AG04449 (cell line): Measurements from ENCODE around the gene LRP1.

Source experiments
- CTCF ChIA-PET: fragments of 350-600 bp; formaldehyde crosslinking; extraction: SDS; loops from one replicate; lab custom pipeline; 2021; ENCODE audit warnings: antibody characterized with exemption; lab: Yijun Ruan, JAX
- POLR2A ChIA-PET: fragments of 400-600, 350-600 bp; formaldehyde crosslinking; extraction: SDS; loops from one replicate; lab custom pipeline; 2020; ENCODE audit warnings: antibody characterized with exemption, inconsistent platforms; lab: Yijun Ruan, JAX
- DNase-seq: peaks from one replicate; pipeline ENCODE4 v3.0.0-alpha.2; 2010; ENCODE audit warnings: low read depth, low spot score
- H3K4me3 ChIP-seq: 2 replicates; pipeline ENCODE4 v1.5.1; 2011; ENCODE audit warnings: low read depth, mild to moderate bottlenecking, control low read depth, low read length
- CTCF ChIP-seq: IDR thresholded peaks from one replicate; pipeline ENCODE4 v1.5.1; 2011; ENCODE audit warnings: mild to moderate bottlenecking, moderate library complexity, low read length, control low read depth, inconsistent platforms; ENCODE audit not compliant: insufficient read depth; ENCODE audit errors: missing control alignments

LRP1 gene

GRCh38 chr12:57215668-57216013, 87.4 kb downstream of the LRP1 start:
- DNase-seq = no peak
- POLR2A ChIA-PET = interaction anchor here (1.0 kb wide), 3 partner anchors 14 to 24 kb away, joined by 3 to 9 read pairs (median 3); partner anchors contain the start of gene SHMT2
- TF ChIP-seq CTCF = no peak
- no peak overlapping the region for H3K4me3 ChIP-seq
- CTCF ChIA-PET = interaction anchor here (2.2 to 11.4 kb wide), 3 partner anchors 10 to 26 kb away, joined by 10 to 393 read pairs (median 290); partner anchors contain the start of gene SHMT2

GRCh38 chr12:57216014-57216911, 88.0 kb downstream of the LRP1 start, which contains the start of gene NXPH4:
TSS of gene NXPH4 (plus strand) at chr12:57216794. CDS start at chr12:57216970, 176 bp downstream.
- POLR2A ChIA-PET = interaction anchor here (1.0 to 1.4 kb wide), 4 partner anchors 14 to 25 kb away, joined by 3 to 9 read pairs (median 4); partner anchors contain the start of gene SHMT2
- peak within 1 kb of the TSS; percentile 54 for H3K4me3 ChIP-seq
- no peak for DNase-seq

GRCh38 chr12:57216921-57217879, 88.9 kb downstream of the LRP1 start:
- CTCF ChIA-PET = interaction anchor here (1.0 to 9.8 kb wide), 7 partner anchors 11 to 245 kb away, joined by 3 to 290 read pairs (median 4); partner anchors contain the start of gene SHMT2
- peak overlapping the region; percentile 51 for H3K4me3 ChIP-seq
- no peak for TF ChIP-seq CTCF
- POLR2A ChIA-PET = interaction anchor here (0.6 to 1.6 kb wide), 4 partner anchors 13 to 235 kb away, joined by 3 to 8 read pairs (median 4); partner anchors contain the start of gene SHMT2
- no peak for DNase-seq

More at GRCh38 chr12:57216014-57216911, 88.0 kb downstream of the LRP1 start, which contains the start of gene NXPH4:
- no peak for TF ChIP-seq CTCF
- CTCF ChIA-PET = interaction anchor here (2.2 to 11.4 kb wide), 5 partner anchors 11 to 26 kb away, joined by 10 to 393 read pairs (median 54); partner anchors contain the start of gene SHMT2

- H3K4me3 ChIP-seq = no peak overlapping the region
- CTCF ChIA-PET = interaction anchor here (1.0 to 9.8 kb wide), 9 partner anchors 10 to 244 kb away, joined by 3 to 290 read pairs (median 4); partner anchors contain the start of gene SHMT2
- DNase-seq = no peak
- POLR2A ChIA-PET = interaction anchor here (0.6 to 1.6 kb wide), 5 partner anchors 12 to 234 kb away, joined by 3 to 8 read pairs (median 3); partner anchors contain the start of gene SHMT2
- no peak for TF ChIP-seq CTCF
These were observed 90.0 kb downstream of the LRP1 start for GRCh38 chr12:57218030-57218853.
